Raji (cell line): ENCODE results near the gene AKAP10.

Source experiments
- POLR2A ChIP-seq: IDR thresholded peaks from 2 replicates; pipeline ENCODE4 v1.6.1; 2011; ENCODE audit warnings: low read depth, low read length, control low read depth; ENCODE audit not compliant: insufficient read depth

AKAP10 gene

GRCh38 chr17:19987897-19988296 lies 10.3 kb upstream of the AKAP10 start:
- TF ChIP-seq POLR2A, result no peak

- no peak for TF ChIP-seq POLR2A
Observed at GRCh38 chr17:19986941-19987861, 9.6 kb upstream of the AKAP10 start.

- TF ChIP-seq POLR2A, result no peak
Observed at GRCh38 chr17:19979917-19980770, 2.5 kb upstream of the AKAP10 start.

- TF ChIP-seq POLR2A, result no peak
Observed at GRCh38 chr17:19978805-19979211, 1.2 kb upstream of the AKAP10 start.

- TF ChIP-seq POLR2A, result peak; percentile 74; the same call in 1 of the 2 replicates
Observed at GRCh38 chr17:19978209-19978802, 678 bp upstream of the AKAP10 start.

GRCh38 chr17:19975601-19976000 lies 2.0 kb downstream of the AKAP10 start:
- TF ChIP-seq POLR2A, result no peak

GRCh38 chr17:19973156-19973555 lies 4.5 kb downstream of the AKAP10 start:
- no peak for TF ChIP-seq POLR2A

- TF ChIP-seq POLR2A, result no peak
Observed at GRCh38 chr17:19958023-19958422, 19.6 kb downstream of the AKAP10 start.

- TF ChIP-seq POLR2A, result no peak
Observed at GRCh38 chr17:19955099-19955498, 22.5 kb downstream of the AKAP10 start.

GRCh38 chr17:19948116-19948943 lies 29.3 kb downstream of the AKAP10 start:
- TF ChIP-seq POLR2A, result no peak

GRCh38 chr17:19946921-19947320 lies 30.7 kb downstream of the AKAP10 start:
- TF ChIP-seq POLR2A, result no peak

GRCh38 chr17:19945009-19945626 lies 32.5 kb downstream of the AKAP10 start:
- no peak for TF ChIP-seq POLR2A

- TF ChIP-seq POLR2A, result no peak
Observed at GRCh38 chr17:19943599-19943998, 34.0 kb downstream of the AKAP10 start.

GRCh38 chr17:19943026-19943425 lies 34.6 kb downstream of the AKAP10 start:
- TF ChIP-seq POLR2A, result no peak
